Measurements from ENCODE around the gene PPP1R11.

Gene PPP1R11

GRCh38 chr6:30097902-30098768 is 31.1 kb downstream of the PPP1R11 start:
- TF ChIP-seq ZNF274 (IDR thresholded peaks at IDR 0.05; ENCODE audit: low read depth, low read length): no peak
- no peak overlapping the region for H3K4me3 ChIP-seq (ENCODE audit: low read length)

- no peak overlapping the region for H3K4me3 ChIP-seq (ENCODE audit: low read length)
- no peak for TF ChIP-seq ZNF274 (IDR thresholded peaks at IDR 0.05; ENCODE audit: low read depth, low read length)
Measured at GRCh38 chr6:30100154-30100553, 33.2 kb downstream of the PPP1R11 start.

- no peak for TF ChIP-seq ZNF274 (IDR thresholded peaks at IDR 0.05; ENCODE audit: low read depth, low read length)
- H3K4me3 ChIP-seq (ENCODE audit: low read length): peak overlapping the region; percentile 23; the same call in 1 of the 2 replicates
Measured at GRCh38 chr6:30100585-30101443, 33.8 kb downstream of the PPP1R11 start.

- H3K4me3 ChIP-seq (ENCODE audit: low read length): peak overlapping the region; percentile 16; the same call in 1 of the 2 replicates
- no peak for TF ChIP-seq ZNF274 (IDR thresholded peaks at IDR 0.05; ENCODE audit: low read depth, low read length)
Measured at GRCh38 chr6:30101444-30102413, 34.7 kb downstream of the PPP1R11 start.

- H3K4me3 ChIP-seq (ENCODE audit: low read length): no peak overlapping the region
- no peak for TF ChIP-seq ZNF274 (IDR thresholded peaks at IDR 0.05; ENCODE audit: low read depth, low read length)
Measured at GRCh38 chr6:30102414-30102969, 35.5 kb downstream of the PPP1R11 start.

GRCh38 chr6:30102970-30103871 is 36.2 kb downstream of the PPP1R11 start:
- H3K4me3 ChIP-seq (ENCODE audit: low read length): peak overlapping the region; percentile 18; the same call in 1 of the 2 replicates
- no peak for TF ChIP-seq ZNF274 (IDR thresholded peaks at IDR 0.05; ENCODE audit: low read depth, low read length)

GRCh38 chr6:30103872-30104179 is 36.8 kb downstream of the PPP1R11 start:
- no peak for TF ChIP-seq ZNF274 (IDR thresholded peaks at IDR 0.05; ENCODE audit: low read depth, low read length)
- H3K4me3 ChIP-seq (ENCODE audit: low read length): no peak overlapping the region; the same call in 1 of the 2 replicates

- no peak for TF ChIP-seq ZNF274 (IDR thresholded peaks at IDR 0.05; ENCODE audit: low read depth, low read length)
- no peak overlapping the region for H3K4me3 ChIP-seq (ENCODE audit: low read length)
Measured at GRCh38 chr6:30104661-30105060, 37.7 kb downstream of the PPP1R11 start.

- H3K4me3 ChIP-seq (ENCODE audit: low read length): no peak overlapping the region
- no peak for TF ChIP-seq ZNF274 (IDR thresholded peaks at IDR 0.05; ENCODE audit: low read depth, low read length)
Measured at GRCh38 chr6:30111266-30111856, 44.4 kb downstream of the PPP1R11 start.

- TF ChIP-seq ZNF274 (IDR thresholded peaks at IDR 0.05; ENCODE audit: low read depth, low read length): no peak
- H3K4me3 ChIP-seq (ENCODE audit: low read length): no peak overlapping the region
Measured at GRCh38 chr6:30112402-30112994, 45.5 kb downstream of the PPP1R11 start.

GRCh38 chr6:30113003-30113759 is 46.2 kb downstream of the PPP1R11 start, which contains the start of gene TRIM31:
Gene TRIM31, minus strand, starts transcription at chr6:30113090. Its CDS starts 285 bp downstream, at chr6:30112805.
- no peak within 1 kb of the TSS for H3K4me3 ChIP-seq (ENCODE audit: low read length)
- no peak for TF ChIP-seq ZNF274 (IDR thresholded peaks at IDR 0.05; ENCODE audit: low read depth, low read length)

All from GM08714 (cell line).